ENCODE measurements around the gene XPNPEP3. TPM values are rescaled to one million over a fixed set of nuclear protein-coding genes. Genes with fewer than 3 reads are reported as not detected.

Gene XPNPEP3
- total RNA-seq, 1 donor from 2014 or later, result 22.0 TPM

GRCh38 chr22:40919446-40919845 lies 62.5 kb downstream of the XPNPEP3 start:
- no peak for DNase-seq (ENCODE audit: low spot score)
- intact Hi-C loops (cut with DNase I), result no loop called here

- intact Hi-C loops (cut with DNase I), result no loop called here
- DNase-seq (ENCODE audit: low spot score), result no peak
These were observed 63.6 kb downstream of the XPNPEP3 start for GRCh38 chr22:40920526-40920925.

GRCh38 chr22:40922484-40923303 lies 65.7 kb downstream of the XPNPEP3 start:
- intact Hi-C loops (cut with DNase I), result no loop called here

DNA sequence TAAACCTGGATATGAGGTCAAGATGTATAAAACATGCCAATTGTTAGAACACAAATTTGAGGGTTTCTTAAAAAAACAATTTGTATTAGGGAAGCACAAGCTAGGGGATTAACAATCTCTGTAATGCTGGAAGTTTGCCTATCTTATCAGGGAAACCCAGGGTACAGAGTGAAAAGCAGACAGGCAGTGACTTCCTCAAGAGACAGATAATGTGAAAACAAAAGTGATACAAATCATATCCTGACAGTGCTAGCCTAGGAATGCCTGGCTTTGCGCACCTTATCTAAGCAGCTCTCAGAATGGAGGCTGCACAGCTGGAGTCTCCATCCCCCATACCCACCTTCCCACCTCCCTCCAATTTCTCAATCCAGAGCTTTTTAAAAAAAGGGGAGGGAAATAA lies 71.7 kb downstream of the XPNPEP3 start:
- intact Hi-C loops (cut with DNase I), result no loop called here
- no peak for DNase-seq (ENCODE audit: low spot score)

More at GRCh38 chr22:40922484-40923303, 65.7 kb downstream of the XPNPEP3 start:
- no peak for DNase-seq (ENCODE audit: low spot score)

GRCh38 chr22:40932396-40932795 lies 75.4 kb downstream of the XPNPEP3 start:
- DNase-seq (ENCODE audit: low spot score), result no peak
- intact Hi-C loops (cut with DNase I), result no loop called here

- no peak for DNase-seq (ENCODE audit: low spot score)
- intact Hi-C loops (cut with DNase I), result no loop called here
These were observed 82.3 kb downstream of the XPNPEP3 start for GRCh38 chr22:40939202-40939601.

GRCh38 chr22:40950962-40951794 lies 94.2 kb downstream of the XPNPEP3 start, which contains the start of gene RBX1:
Gene RBX1 (plus strand): TSS chr22:40951378. CDS start chr22:40951399, 21 bp downstream.
- intact Hi-C loops (cut with DNase I), result loop anchor here (1.0 kb wide), 1 partner anchor 140 kb away; no protein-coding TSS in a partner anchor
- peak; percentile 99 for DNase-seq (ENCODE audit: low spot score)

- no peak for DNase-seq (ENCODE audit: low spot score)
- intact Hi-C loops (cut with DNase I), result loop anchor here (1.0 to 2.0 kb wide), 2 partner anchors 69 to 139 kb away; no protein-coding TSS in a partner anchor
These were observed 95.1 kb downstream of the XPNPEP3 start for GRCh38 chr22:40951795-40952605.

- intact Hi-C loops (cut with DNase I), result loop anchor here (2.0 kb wide), 1 partner anchor 67 kb away; no protein-coding TSS in a partner anchor
These were observed 96.5 kb downstream of the XPNPEP3 start for GRCh38 chr22:40953471-40953870.

DNA sequence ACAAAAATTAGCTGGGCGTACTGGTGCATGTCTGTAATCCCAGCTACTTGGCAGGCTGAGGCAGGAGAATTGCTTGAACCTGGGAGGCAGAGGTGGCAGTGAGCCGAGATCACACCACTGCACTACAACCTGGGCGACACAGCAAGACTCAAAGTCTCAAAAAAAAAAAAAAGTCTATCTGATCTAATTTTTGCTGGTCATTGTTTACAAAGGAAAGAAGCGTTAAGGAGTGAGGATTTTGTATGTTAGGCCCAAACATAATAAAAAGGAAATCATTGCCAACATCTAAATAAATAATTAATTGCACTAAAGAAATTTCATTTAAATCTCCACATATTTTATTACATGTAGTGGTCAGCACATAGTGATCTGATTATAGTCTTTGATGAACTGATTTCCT lies 97.2 kb downstream of the XPNPEP3 start:
- no peak for DNase-seq (ENCODE audit: low spot score)
- intact Hi-C loops (cut with DNase I), result no loop called here

More at GRCh38 chr22:40953471-40953870, 96.5 kb downstream of the XPNPEP3 start:
- no peak for DNase-seq (ENCODE audit: low spot score)

- DNase-seq (ENCODE audit: low spot score), result no peak
- intact Hi-C loops (cut with DNase I), result no loop called here
These were observed 98.6 kb downstream of the XPNPEP3 start for GRCh38 chr22:40955571-40955970.

GRCh38 chr22:40957601-40958000 lies 100.7 kb downstream of the XPNPEP3 start:
- intact Hi-C loops (cut with DNase I), result no loop called here

GRCh38 chr22:40958299-40958698 lies 101.4 kb downstream of the XPNPEP3 start:
- no peak for DNase-seq (ENCODE audit: low spot score)
- intact Hi-C loops (cut with DNase I), result no loop called here

More at GRCh38 chr22:40957601-40958000, 100.7 kb downstream of the XPNPEP3 start:
- DNase-seq (ENCODE audit: low spot score), result no peak

GRCh38 chr22:40960145-40960544 lies 103.2 kb downstream of the XPNPEP3 start:
- intact Hi-C loops (cut with DNase I), result no loop called here
- no peak for DNase-seq (ENCODE audit: low spot score)

GRCh38 chr22:40965936-40966725 lies 109.2 kb downstream of the XPNPEP3 start:
- no peak for DNase-seq (ENCODE audit: low spot score)
- intact Hi-C loops (cut with DNase I), result no loop called here

DNA sequence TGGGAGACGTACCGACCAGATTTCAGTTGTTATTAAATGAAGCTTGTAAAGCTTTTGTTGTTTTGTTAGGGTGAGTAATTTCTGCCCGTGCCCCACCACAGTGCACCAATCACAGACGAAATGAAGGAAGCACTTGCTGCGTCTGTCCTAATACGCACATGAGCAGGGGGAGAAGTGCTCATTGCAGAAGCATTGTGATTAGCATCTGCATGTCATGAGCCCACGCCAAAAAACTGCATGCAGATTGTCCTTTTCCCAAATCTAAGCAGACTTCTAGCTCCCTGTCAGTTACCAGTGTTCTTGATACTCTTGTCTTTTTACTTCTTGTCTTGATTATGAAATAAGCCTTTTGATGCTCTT lies 109.8 kb downstream of the XPNPEP3 start:
- DNase-seq (ENCODE audit: low spot score), result no peak
- intact Hi-C loops (cut with DNase I), result no loop called here

- intact Hi-C loops (cut with DNase I), result no loop called here
- no peak for DNase-seq (ENCODE audit: low spot score)
These were observed 110.3 kb downstream of the XPNPEP3 start for GRCh38 chr22:40967111-40967760.

DNA sequence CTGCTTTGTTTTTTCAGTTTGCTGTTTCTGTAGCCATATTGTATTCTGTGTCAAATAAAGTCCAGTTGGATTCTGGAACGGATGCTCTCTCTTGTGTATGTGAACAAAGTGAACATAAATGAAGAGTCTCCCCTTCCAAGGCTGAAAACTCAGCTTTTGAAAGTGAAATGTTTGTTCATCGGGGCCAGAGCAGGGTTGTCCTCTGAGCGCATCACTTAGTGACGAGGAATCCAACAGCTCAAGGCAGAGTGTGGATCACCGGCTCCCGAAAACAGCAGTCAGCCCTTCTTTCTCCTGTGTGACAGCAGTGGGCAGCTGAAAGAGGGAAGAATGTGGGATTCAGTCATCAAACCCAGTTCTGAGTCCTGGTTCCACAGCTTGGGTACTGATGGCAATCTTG lies 115.6 kb downstream of the XPNPEP3 start:
- DNase-seq (ENCODE audit: low spot score), result no peak
- intact Hi-C loops (cut with DNase I), result no loop called here
